Measurements from ENCODE around the gene GABRG3. TPM values are rescaled to one million over a fixed set of nuclear protein-coding genes. Genes with fewer than 3 reads are reported as not detected.

The GABRG3 gene
- total RNA-seq, 2 experiments from 2014 or later: not detected

- peaks cover 6% of the 10 kb centered on the region for H3K9me3 Mint-ChIP-seq
- ChIA-PET POLR2A (no interaction called here), CTCF (no interaction called here)
- no peaks in the 10 kb centered on the region for H3K4me1 Mint-ChIP-seq (ENCODE audit: low read depth)
- Histone ChIP-seq H3K4me1 (ENCODE audit: insufficient read depth, low read length) (no peaks in the 10 kb centered on the region), H3K27me3 (ENCODE audit: control insufficient read depth in 1 of 2, insufficient read depth in 2 of 2, low read length in 2 of 2) (no peaks in the 10 kb centered on the region), H3K9me3 (ENCODE audit: control insufficient read depth in 1 of 2, insufficient read depth in 1 of 2, low read length in 2 of 2) (peaks cover 0 to 17% of the 10 kb centered on the region in 2 experiments), H3K4me3 (ENCODE audit: low read length) (no peak overlapping the region), H3K36me3 (ENCODE audit: insufficient read depth, low read length) (no peaks in the 10 kb centered on the region), H3K27ac (ENCODE audit: low read depth in 1 of 2, low read length in 2 of 2) (no peak overlapping the region)
- no peak for TF ChIP-seq CTCF (IDR thresholded peaks at IDR 0.05)
- DNase-seq (no peak), ATAC-seq (ENCODE audit: poor library complexity) (no peak)
- H3K36me3 Mint-ChIP-seq (ENCODE audit: low read depth): no peaks in the 10 kb centered on the region
- intact Hi-C loops (cut with DNase I, micrococcal nuclease): no loop called here
- no peak overlapping the region for H3K27ac Mint-ChIP-seq
- H3K27me3 Mint-ChIP-seq: no peaks in the 10 kb centered on the region
- H3K4me3 Mint-ChIP-seq: no peak overlapping the region
Observed at GRCh38 chr15:27475395-27475794, 504.4 kb downstream of the GABRG3 start.

GRCh38 chr15:27479296-27480140 lies 508.5 kb downstream of the GABRG3 start:
- H3K4me3 ChIP-seq (ENCODE audit: low read length): no peak overlapping the region
- H3K4me1 ChIP-seq (ENCODE audit: insufficient read depth, low read length): no peaks in the 10 kb centered on the region
- no peak overlapping the region for H3K27ac ChIP-seq (ENCODE audit: low read depth in 1 of 2, low read length in 2 of 2)
- no peak for DNase-seq
- H3K4me3 Mint-ChIP-seq: no peak overlapping the region
- H3K9me3 Mint-ChIP-seq: peaks cover 12% of the 10 kb centered on the region
- H3K27me3 Mint-ChIP-seq: no peaks in the 10 kb centered on the region
- ChIA-PET POLR2A (no interaction called here), CTCF (no interaction called here)
- H3K36me3 ChIP-seq (ENCODE audit: insufficient read depth, low read length): no peaks in the 10 kb centered on the region
- no peak for ATAC-seq (ENCODE audit: poor library complexity)
- TF ChIP-seq CTCF (IDR thresholded peaks at IDR 0.05): no peak
- intact Hi-C loops (cut with DNase I, micrococcal nuclease): no loop called here
- no peaks in the 10 kb centered on the region for H3K36me3 Mint-ChIP-seq (ENCODE audit: low read depth)
- no peaks in the 10 kb centered on the region for H3K4me1 Mint-ChIP-seq (ENCODE audit: low read depth)
- no peak overlapping the region for H3K27ac Mint-ChIP-seq
- peaks cover 0 to 26% of the 10 kb centered on the region in 2 experiments for H3K9me3 ChIP-seq (ENCODE audit: control insufficient read depth in 1 of 2, insufficient read depth in 1 of 2, low read length in 2 of 2)
- H3K27me3 ChIP-seq (ENCODE audit: control insufficient read depth in 1 of 2, insufficient read depth in 2 of 2, low read length in 2 of 2): no peaks in the 10 kb centered on the region

- H3K36me3 Mint-ChIP-seq (ENCODE audit: low read depth): no peaks in the 10 kb centered on the region
- no peak overlapping the region for H3K4me3 Mint-ChIP-seq
- intact Hi-C loops (cut with DNase I, micrococcal nuclease): no loop called here
- no peak overlapping the region for H3K4me3 ChIP-seq (ENCODE audit: low read length)
- no peaks in the 10 kb centered on the region for H3K36me3 ChIP-seq (ENCODE audit: insufficient read depth, low read length)
- no peaks in the 10 kb centered on the region for H3K27me3 Mint-ChIP-seq
- H3K27me3 ChIP-seq (ENCODE audit: control insufficient read depth in 1 of 2, insufficient read depth in 2 of 2, low read length in 2 of 2): no peaks in the 10 kb centered on the region
- TF ChIP-seq CTCF (IDR thresholded peaks at IDR 0.05): no peak
- CTCF ChIA-PET: no interaction called here
- H3K4me1 ChIP-seq (ENCODE audit: insufficient read depth, low read length): no peaks in the 10 kb centered on the region
- no peak for DNase-seq
- H3K4me1 Mint-ChIP-seq (ENCODE audit: low read depth): no peaks in the 10 kb centered on the region
- peaks cover 0 to 21% of the 10 kb centered on the region in 2 experiments for H3K9me3 ChIP-seq (ENCODE audit: control insufficient read depth in 1 of 2, insufficient read depth in 1 of 2, low read length in 2 of 2)
- H3K9me3 Mint-ChIP-seq: peaks cover 12% of the 10 kb centered on the region
- POLR2A ChIA-PET: no interaction called here
- no peak overlapping the region for H3K27ac Mint-ChIP-seq
- no peak overlapping the region for H3K27ac ChIP-seq (ENCODE audit: low read depth in 1 of 2, low read length in 2 of 2)
- no peak for ATAC-seq (ENCODE audit: poor library complexity)
Observed at GRCh38 chr15:27480141-27480530, 509.2 kb downstream of the GABRG3 start.

Data from CD4-positive, alpha-beta T cell (primary cell).